Right lobe of liver (tissue), 4 donors: ENCODE results near the gene SRD5A2.

Experiments
- CTCF ChIP-seq, 4 donors: fragments of 200-600 bp in 3 of 4; fragments of 450-650 bp in 1 of 4; IDR thresholded peaks; one replicate each; pipeline versions ENCODE4 v1.5.1 to v1.8.0; 2016 to 2022; ENCODE audit warnings: antibody characterized with exemption in 4 of 4, mild to moderate bottlenecking in 2 of 4
- POLR2A ChIP-seq: fragments of 450-650 bp; IDR thresholded peaks from one replicate; pipeline ENCODE4 v1.6.1; 2017; ENCODE audit warnings: antibody characterized with exemption, mild to moderate bottlenecking
- donor health status: DM: no; HTN: no; CAD: no.
- donor health status: DM: no; HTN: no; CAD: no.
- donor health status: DM: no; HTN: yes; CAD: no.

GRCh38 chr2:31515586-31515985, 65.2 kb downstream of the SRD5A2 start:
- TF ChIP-seq CTCF (IDR thresholded peaks at IDR 0.05) (no peak), POLR2A (no peak)
